Keratinocyte (primary cell): ENCODE measurements around the gene NUTF2. TPM values are rescaled to one million over a fixed set of nuclear protein-coding genes. Genes with fewer than 3 reads are reported as not detected.

Experiments used
- DNase-seq: peaks from one replicate; pipeline ENCODE4 v3.0.0-alpha.2; 2011; ENCODE audit warnings: low read depth, missing footprints, low spot score
- FAIRE-seq: peaks from 2 replicates; lab custom pipeline; 2011; peaks lifted over from hg19 to GRCh38; lab: Jason Lieb, UNC
- H2AFZ ChIP-seq: 2 replicates; pipeline ENCODE4 v1.6.0; 2012; ENCODE audit warnings: low read length, control low read depth, inconsistent platforms; ENCODE audit not compliant: control insufficient read depth
- H3K27ac ChIP-seq: 2 replicates; pipeline ENCODE4 v1.5.1; 2011; ENCODE audit warnings: low read length; ENCODE audit not compliant: control insufficient read depth, insufficient read depth
- H3K27me3 ChIP-seq: 3 replicates; pipeline ENCODE4 v1.6.0; 2011; ENCODE audit warnings: low read length; ENCODE audit not compliant: control insufficient read depth, insufficient read depth; ENCODE audit errors: extremely low read depth
- H3K36me3 ChIP-seq, 2 experiments: 2 replicates in 1 of 2; 3 replicates in 1 of 2; pipeline ENCODE4 v1.5.1; 2011; ENCODE audit warnings: low read length in 2 of 2, mild to moderate bottlenecking in 1 of 2; ENCODE audit not compliant: control insufficient read depth in 2 of 2, insufficient read depth in 2 of 2; ENCODE audit errors: extremely low read depth in 1 of 2
- H3K4me1 ChIP-seq: 3 replicates; pipeline ENCODE4 v1.5.1; 2011; ENCODE audit warnings: low read length; ENCODE audit not compliant: control insufficient read depth, insufficient read depth; ENCODE audit errors: extremely low read depth
- H3K4me2 ChIP-seq: 3 replicates; pipeline ENCODE4 v1.6.0; 2011; ENCODE audit warnings: low read depth, low read length; ENCODE audit not compliant: control insufficient read depth, insufficient read depth; ENCODE audit errors: extremely low read depth
- H3K4me3 ChIP-seq, 3 experiments: fragments of 200-600 bp in 1 of 3; sonication (generic) in 1 of 3; 2 replicates in 2 of 3; 3 replicates in 1 of 3; pipeline ENCODE4 v1.5.1; 2011 to 2016; ENCODE audit warnings: low read length in 3 of 3, mild to moderate bottlenecking in 3 of 3, control low read depth in 2 of 3, inconsistent platforms in 1 of 3, low read depth in 1 of 3, mixed read lengths in 1 of 3, mixed run types in 1 of 3, moderate library complexity in 1 of 3; ENCODE audit not compliant: control insufficient read depth in 2 of 3, insufficient read depth in 2 of 3; ENCODE audit errors: extremely low read depth in 1 of 3
- H3K79me2 ChIP-seq: 2 replicates; pipeline ENCODE4 v1.6.0; 2012; ENCODE audit warnings: low read length; ENCODE audit not compliant: control insufficient read depth, insufficient read depth
- H3K9ac ChIP-seq: 3 replicates; pipeline ENCODE4 v1.6.0; 2011; ENCODE audit warnings: low read length; ENCODE audit not compliant: control insufficient read depth, insufficient read depth; ENCODE audit errors: extremely low read depth
- H3K9me1 ChIP-seq: 3 replicates; pipeline ENCODE4 v1.6.0; 2011; ENCODE audit warnings: low read length; ENCODE audit not compliant: control insufficient read depth, insufficient read depth; ENCODE audit errors: extremely low read depth
- H3K9me3 ChIP-seq: 2 replicates; pipeline ENCODE4 v1.5.1; 2012; ENCODE audit warnings: low read depth, low read length; ENCODE audit not compliant: control insufficient read depth
- H4K20me1 ChIP-seq: 3 replicates; pipeline ENCODE4 v1.6.0; 2011; ENCODE audit warnings: low read length; ENCODE audit not compliant: control insufficient read depth, insufficient read depth; ENCODE audit errors: extremely low read depth
- CTCF ChIP-seq, 3 experiments: IDR thresholded peaks in 1 of 3; conservative IDR thresholded peaks in 1 of 3; optimal IDR thresholded peaks in 1 of 3; 2 replicates in 2 of 3; 3 replicates in 1 of 3; pipeline versions ENCODE3 to v1.5.1; 2011; ENCODE audit warnings: low read length in 3 of 3, mild to moderate bottlenecking in 3 of 3, moderate library complexity in 2 of 3, control low read depth in 1 of 3, inconsistent platforms in 1 of 3; ENCODE audit not compliant: insufficient read depth in 2 of 3; ENCODE audit errors: extremely low read depth in 1 of 3
- EZH2 ChIP-seq: IDR thresholded peaks from one replicate; pipeline ENCODE4 v1.6.1; 2012; ENCODE audit warnings: inconsistent platforms, mild to moderate bottlenecking, low read length, moderate library complexity
- dilution Hi-C: fragments of 300-500 bp; cut with MboI; formaldehyde crosslinking; loops from one replicate; pipeline ENCODE4 v1.7.0; 2020; ENCODE audit warnings: low sequenced_read_pairs; ENCODE audit not compliant: extremely low pct_ligation_motif_present
- polyA plus RNA-seq, 5 experiments: library from polyadenylated mRNA; depleted of rRNA in 3 of 5; stranded (reverse) in 3 of 5; stranded (forward) in 1 of 5; unstranded in 1 of 5; fragments of >200 nt; gene quantifications; 1 replicate in 1 of 5; 2 replicates in 3 of 5; 3 replicates in 1 of 5; pipeline versions ENCODE4 v1.2.1 to v1.2.3, GENCODE V29; 2011 to 2012; ENCODE audit warnings: missing spikeins in 2 of 5, low read depth in 1 of 5, low replicate concordance in 1 of 5

NUTF2 gene
- polyA plus RNA-seq, 1 donor (not counting 4 experiments of a cell fraction or from before 2014, with no cell fraction given): 189 TPM

GRCh38 chr16:67858500-67858899 is 11.8 kb downstream of the NUTF2 start:
- Histone ChIP-seq H3K9me1 (peaks cover 10% of the 10 kb centered on the region), H3K27ac (peak overlapping the region; percentile 97), H3K27me3 (no peaks in the 10 kb centered on the region), H4K20me1 (peaks cover 46% of the 10 kb centered on the region), H3K79me2 (peaks cover 94% of the 10 kb centered on the region), H2AFZ (no peak overlapping the region), H3K4me1 (peaks cover 37% of the 10 kb centered on the region), H3K9me3 (no peaks in the 10 kb centered on the region), H3K4me2 (no peak overlapping the region), H3K9ac (peak overlapping the region; percentile 75), H3K36me3 (peaks cover 5 to 41% of the 10 kb centered on the region in 2 experiments), H3K4me3 (no peak overlapping the region)
- dilution Hi-C loops: no loop called here
- no peak for DNase-seq
- FAIRE-seq: no peak
- no peak for TF ChIP-seq EZH2
- no peak for TF ChIP-seq CTCF (optimal IDR thresholded peaks at IDR 0.05 in 1 of 3, IDR thresholded peaks at IDR 0.05 in 1 of 3, conservative IDR thresholded peaks at IDR 0.05 in 1 of 3; ENCODE audit: extremely low read depth in 1 of 3, insufficient read depth in 2 of 3, low read length in 3 of 3)

- H3K79me2 ChIP-seq: peaks cover 88% of the 10 kb centered on the region
- H3K4me1 ChIP-seq: peaks cover 37% of the 10 kb centered on the region
- H4K20me1 ChIP-seq: peaks cover 43% of the 10 kb centered on the region
- DNase-seq (no peak), FAIRE-seq (no peak)
- H3K9me1 ChIP-seq: peaks cover 8% of the 10 kb centered on the region
- dilution Hi-C loops: no loop called here
- H3K9me3 ChIP-seq: no peaks in the 10 kb centered on the region
- peaks cover 14 to 49% of the 10 kb centered on the region in 2 experiments for H3K36me3 ChIP-seq
- TF ChIP-seq EZH2: no peak
- H3K27ac ChIP-seq: peak overlapping the region; percentile 72
- peak overlapping the region; percentile 47 for H3K9ac ChIP-seq
- no peaks in the 10 kb centered on the region for H3K27me3 ChIP-seq
- H3K4me2 ChIP-seq: no peak overlapping the region
- no peak overlapping the region for H3K4me3 ChIP-seq
- no peak overlapping the region for H2AFZ ChIP-seq
These were observed 14.1 kb downstream of the NUTF2 start for GRCh38 chr16:67860589-67861398.
